HG03520 (cell line): ENCODE data around the gene PFKFB3.
"Not testable (repeated sequence)": the region's sequence is repeated elsewhere in the genome, so short reads cannot be mapped to it uniquely, and the experiment has no call there.

Source experiments
- ATAC-seq: cut with Tn5 transposase; IDR thresholded peaks from one replicate; pipeline ENCODE4 v1.9.1; 2021; ENCODE audit warnings: mild to moderate bottlenecking, moderate library complexity; ENCODE audit not compliant: unreplicated experiment

The PFKFB3 gene

GRCh38 chr10:6177880-6178281 is 24.9 kb upstream of the PFKFB3 start:
- no peak for ATAC-seq

DNA sequence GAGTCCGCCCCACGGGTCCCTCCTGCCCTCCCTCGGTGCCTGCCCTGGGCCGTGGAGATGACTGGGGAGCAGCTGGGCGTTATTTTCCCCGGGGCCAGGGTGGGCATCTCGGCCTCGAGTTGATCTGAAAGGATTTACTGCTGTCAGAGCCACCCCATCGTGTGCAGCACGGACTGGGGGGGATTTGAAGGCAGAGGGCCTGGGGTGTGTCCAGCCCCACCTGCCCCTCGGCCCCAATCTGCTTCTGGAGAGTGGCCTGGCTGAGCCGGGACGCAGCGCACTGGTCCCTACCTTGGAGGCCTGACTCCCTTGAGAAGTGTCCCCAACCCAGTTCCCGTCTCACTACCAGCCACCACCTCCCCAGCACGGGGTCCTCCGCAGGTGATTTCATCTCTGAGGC is 24.2 kb upstream of the PFKFB3 start:
- ATAC-seq, result no peak

DNA sequence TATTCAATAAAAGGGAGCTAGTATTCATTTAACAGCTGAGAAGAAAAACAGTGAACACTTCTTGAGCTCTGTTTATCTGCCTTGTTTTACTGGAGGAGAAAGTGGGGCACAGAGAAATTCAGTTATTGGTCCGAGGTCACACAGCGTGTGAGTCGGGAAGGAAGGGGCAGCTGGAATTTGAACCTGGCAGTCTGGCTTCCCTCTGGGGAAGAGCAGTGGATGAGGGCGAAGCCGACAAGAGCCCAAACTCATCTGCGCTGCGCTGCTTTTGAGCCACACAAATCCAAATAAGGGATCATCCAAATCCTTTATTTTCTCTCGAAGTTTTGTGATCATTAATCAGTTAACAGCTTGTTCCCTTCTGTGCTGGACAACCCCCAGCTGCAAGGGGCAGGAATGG is 23.7 kb upstream of the PFKFB3 start:
- ATAC-seq, result no peak

- no peak for ATAC-seq
Observed at GRCh38 chr10:6180480-6181110, 22.1 kb upstream of the PFKFB3 start.

DNA sequence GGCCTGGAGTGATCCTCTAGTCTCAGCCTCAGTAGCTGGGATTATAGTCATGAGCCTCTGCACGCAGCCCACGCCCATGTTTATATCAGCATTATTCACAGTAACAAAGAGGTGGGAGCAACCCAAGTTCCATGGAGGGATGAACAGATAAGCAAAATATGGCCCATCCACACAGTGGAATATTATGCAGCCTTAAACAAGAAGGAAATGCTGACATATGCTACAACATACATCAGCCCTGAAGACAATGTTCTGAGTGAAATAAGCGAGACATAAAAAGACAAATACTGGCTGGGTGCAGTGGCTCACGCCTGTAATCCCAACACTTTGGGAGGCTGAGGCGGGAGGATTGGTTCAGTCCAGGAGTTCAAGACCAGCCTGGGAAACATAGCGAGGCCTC is 21.5 kb upstream of the PFKFB3 start:
- ATAC-seq, result no peak

GRCh38 chr10:6182454-6183098 is 20.2 kb upstream of the PFKFB3 start:
- ATAC-seq, result no peak

GRCh38 chr10:6185039-6185716 is 17.6 kb upstream of the PFKFB3 start:
- ATAC-seq, result no peak

DNA sequence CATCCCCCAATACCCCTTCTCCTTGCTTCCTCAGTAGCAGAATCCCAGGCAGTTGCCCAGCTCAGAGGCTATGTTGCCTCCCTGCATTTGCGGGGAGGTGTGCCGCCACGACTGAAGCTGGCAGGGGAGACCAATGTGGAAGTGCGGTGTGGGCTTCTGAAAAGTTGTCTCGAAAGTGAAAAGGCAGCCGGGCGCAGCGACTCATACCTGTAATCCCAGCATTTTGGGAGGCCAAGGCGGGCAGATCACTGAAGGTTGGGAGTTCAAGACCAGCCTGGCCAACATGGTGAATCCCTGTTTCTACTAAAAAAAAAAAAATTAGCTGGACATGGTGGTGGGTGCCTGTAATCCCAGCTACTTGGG is 15.9 kb upstream of the PFKFB3 start:
- ATAC-seq, result no peak

DNA sequence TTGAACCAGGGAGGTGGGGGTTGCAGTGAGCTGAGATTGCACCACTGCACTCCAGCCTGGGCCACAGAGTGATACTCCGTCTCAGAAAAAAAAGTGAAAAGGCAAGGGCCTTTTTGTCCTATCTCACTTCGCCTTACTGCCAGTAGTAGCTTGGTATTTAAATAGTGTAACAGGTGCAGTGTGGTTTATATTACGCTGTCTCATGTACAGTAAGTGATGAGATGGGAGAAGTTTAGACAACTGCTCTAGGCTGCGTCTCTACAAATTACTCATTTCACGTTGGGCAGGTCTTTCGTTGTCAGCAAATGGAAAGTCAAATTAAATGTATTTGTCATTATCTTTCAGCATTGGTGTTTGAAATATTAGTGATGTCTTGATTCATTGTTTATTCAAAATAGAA is 15.5 kb upstream of the PFKFB3 start:
- no peak for ATAC-seq

- not testable (repeated sequence) for ATAC-seq
Observed at GRCh38 chr10:6190033-6190432, 12.7 kb upstream of the PFKFB3 start.

- no peak for ATAC-seq
Observed at GRCh38 chr10:6191147-6191546, 11.6 kb upstream of the PFKFB3 start.

DNA sequence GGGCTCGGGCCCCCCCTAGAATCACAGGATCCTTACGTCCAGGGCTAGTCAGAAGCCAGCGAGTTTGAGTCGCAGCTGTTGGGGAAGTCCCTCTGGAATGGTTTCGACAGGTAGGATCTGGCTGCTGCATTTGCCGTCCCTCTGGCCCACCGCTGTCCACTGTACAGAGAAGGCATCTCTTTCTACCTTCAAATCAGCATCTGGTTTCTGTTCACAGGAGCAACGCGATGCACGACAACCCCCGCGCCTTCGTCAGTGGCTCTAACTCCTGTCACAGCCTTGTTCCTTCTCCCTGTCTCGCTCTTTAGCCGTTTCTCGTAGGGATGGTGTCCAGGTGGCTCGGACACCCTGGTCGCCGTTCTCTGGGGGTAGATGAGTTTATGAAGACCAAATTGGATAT is 11.2 kb upstream of the PFKFB3 start:
- no peak for ATAC-seq

- ATAC-seq, result not testable (repeated sequence)
Observed at GRCh38 chr10:6193342-6193741, 9.4 kb upstream of the PFKFB3 start.

- no peak for ATAC-seq
Observed at GRCh38 chr10:6194311-6194710, 8.4 kb upstream of the PFKFB3 start.

GRCh38 chr10:6195376-6195775 is 7.4 kb upstream of the PFKFB3 start:
- no peak for ATAC-seq

DNA sequence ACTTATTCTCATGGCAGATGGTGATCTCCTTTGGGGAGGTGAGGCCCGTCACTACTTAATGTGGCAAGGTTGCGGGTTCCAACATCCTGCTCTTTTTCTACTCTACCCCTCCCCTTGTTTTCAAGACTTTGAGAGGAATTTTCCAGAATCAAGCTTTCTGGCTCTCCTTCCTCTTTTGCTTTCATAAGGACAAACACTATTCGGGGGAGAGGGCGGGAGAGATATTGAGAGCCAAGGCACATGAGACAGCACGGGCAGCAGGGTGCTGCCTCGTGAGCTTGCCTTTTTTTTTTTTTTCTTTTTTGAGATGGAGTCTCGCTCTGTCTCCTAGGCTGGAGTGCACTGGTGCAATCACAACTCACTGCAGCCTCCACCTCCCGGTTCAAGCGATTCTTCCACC is 6.9 kb upstream of the PFKFB3 start:
- ATAC-seq, result no peak

DNA sequence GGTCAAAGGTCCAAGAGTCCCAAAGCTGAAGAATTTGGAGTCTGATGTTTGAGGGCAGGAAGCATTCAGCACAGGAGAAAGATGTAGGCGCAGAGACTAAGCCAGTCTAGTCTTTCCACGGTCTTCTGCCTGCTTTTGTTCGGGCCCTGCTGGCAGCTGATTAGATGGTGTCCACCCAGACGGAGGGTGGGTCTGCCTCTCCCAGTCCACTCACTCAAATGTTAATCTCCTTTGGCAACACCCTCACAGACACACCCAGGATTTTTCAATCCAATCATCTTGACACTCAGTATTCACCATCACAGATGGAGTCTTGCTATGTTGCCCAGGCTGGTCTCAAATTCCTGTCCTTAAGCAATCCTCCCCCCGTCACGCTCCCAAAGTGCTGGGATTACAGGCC is 6.2 kb upstream of the PFKFB3 start:
- ATAC-seq, result not testable (repeated sequence)

GRCh38 chr10:6197321-6197720 is 5.4 kb upstream of the PFKFB3 start:
- ATAC-seq, result no peak

DNA sequence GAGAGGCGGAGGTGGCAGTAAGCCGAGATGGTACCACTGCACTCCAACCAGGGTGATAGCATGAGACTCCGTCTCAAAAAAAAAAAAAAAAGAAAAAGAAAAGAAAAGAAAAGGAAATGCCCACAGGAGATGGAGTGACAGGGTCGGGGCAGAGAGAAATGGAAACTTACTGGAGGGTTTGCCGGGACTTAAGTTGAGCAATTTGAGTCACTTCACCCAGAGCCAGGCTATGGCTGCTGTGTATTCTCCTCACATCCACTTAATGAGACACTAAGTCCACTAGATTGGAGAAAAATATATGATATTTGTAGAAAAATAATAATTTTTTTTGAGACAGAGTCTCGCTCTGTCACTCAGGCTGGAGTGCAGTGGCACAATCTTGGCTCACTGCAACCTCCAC is 4.6 kb upstream of the PFKFB3 start:
- ATAC-seq, result no peak

DNA sequence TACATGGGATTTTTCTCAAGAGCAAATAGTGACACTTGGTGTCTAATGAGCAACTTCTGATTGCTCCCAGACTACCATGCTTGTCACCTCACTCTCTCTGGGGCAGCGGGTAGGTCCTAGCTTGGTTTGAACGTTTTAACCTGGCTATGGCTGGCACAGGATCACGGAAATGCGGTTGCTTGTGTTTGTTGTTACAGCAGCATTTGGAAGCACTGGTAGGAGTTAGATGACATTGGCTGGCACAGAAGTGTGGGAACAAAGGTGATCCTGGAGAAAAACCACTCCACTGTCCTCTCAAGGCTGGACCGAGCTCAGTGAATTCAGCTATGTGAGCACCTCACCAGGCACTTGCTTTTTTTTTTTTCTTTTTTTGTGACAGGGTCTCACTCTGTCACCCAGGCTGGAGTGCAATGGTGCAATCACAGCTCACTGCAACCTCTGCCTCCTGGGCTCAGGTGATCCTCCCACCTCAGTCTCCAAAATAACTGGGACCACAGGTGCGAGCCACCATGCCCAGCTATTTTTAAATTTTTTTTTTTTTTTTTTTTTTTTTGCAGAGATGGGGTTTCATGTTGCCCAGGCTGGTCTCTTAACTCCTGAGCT is 3.5 kb upstream of the PFKFB3 start:
- no peak for ATAC-seq

DNA sequence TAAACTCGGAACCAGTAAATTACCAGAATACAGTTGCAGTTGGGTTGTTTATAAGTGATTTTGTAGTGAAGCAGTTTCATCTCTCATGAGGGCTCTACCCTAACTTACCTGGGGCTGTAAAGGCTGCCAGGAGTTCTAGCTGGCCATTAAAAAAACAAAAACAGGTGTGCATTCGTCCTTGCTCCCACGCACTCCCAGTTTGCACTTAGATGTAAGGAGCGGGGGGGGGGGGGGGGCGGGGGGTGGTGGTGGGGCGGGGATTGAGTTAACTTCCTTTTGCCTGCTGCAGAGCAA is 2.3 kb upstream of the PFKFB3 start:
- no peak for ATAC-seq
